EL (cell line): Measurements from ENCODE around the gene TMIGD2.
A peak's percentile ranks its signal among the peaks of the same experiment; 100 is the strongest.

ENCODE experiments used
- DNase-seq: peaks from one replicate; pipeline ENCODE4 v3.0.0-alpha.2; 2016

TMIGD2 gene

GRCh38 chr19:4326215-4326836, 24.1 kb upstream of the TMIGD2 start:
- DNase-seq, result no peak

GRCh38 chr19:4324228-4324627, 22.0 kb upstream of the TMIGD2 start:
- no peak for DNase-seq

GRCh38 chr19:4323692-4324091, 21.5 kb upstream of the TMIGD2 start:
- no peak for DNase-seq

- DNase-seq, result no peak
Measured at GRCh38 chr19:4322942-4323665, 20.9 kb upstream of the TMIGD2 start.

- DNase-seq, result no peak
Measured at GRCh38 chr19:4320419-4320818, 18.2 kb upstream of the TMIGD2 start.

- no peak for DNase-seq
Measured at GRCh38 chr19:4319067-4319718, 17.0 kb upstream of the TMIGD2 start.

- DNase-seq, result no peak
Measured at GRCh38 chr19:4318460-4318859, 16.3 kb upstream of the TMIGD2 start.

GRCh38 chr19:4316956-4317355, 14.8 kb upstream of the TMIGD2 start:
- no peak for DNase-seq

GRCh38 chr19:4313847-4314490, 11.8 kb upstream of the TMIGD2 start:
- no peak for DNase-seq

- peak; percentile 14 for DNase-seq
Measured at GRCh38 chr19:4310247-4311121, 8.3 kb upstream of the TMIGD2 start.

- DNase-seq, result no peak
Measured at GRCh38 chr19:4305659-4306058, 3.5 kb upstream of the TMIGD2 start.

- DNase-seq, result no peak
Measured at GRCh38 chr19:4305257-4305612, 3.0 kb upstream of the TMIGD2 start.

GRCh38 chr19:4304538-4305256, 2.5 kb upstream of the TMIGD2 start, which contains the start of gene FSD1:
TSS of gene FSD1 (plus strand) at chr19:4304598. CDS start at chr19:4304747, 149 bp downstream.
- peak; percentile 76 for DNase-seq

GRCh38 chr19:4303819-4304537, 1.8 kb upstream of the TMIGD2 start:
- DNase-seq, result no peak

- no peak for DNase-seq
Measured at GRCh38 chr19:4301590-4302242, 473 bp downstream of the TMIGD2 start.

GRCh38 chr19:4300589-4300988, 1.6 kb downstream of the TMIGD2 start:
- no peak for DNase-seq

- DNase-seq, result no peak
Measured at GRCh38 chr19:4298810-4299550, 3.2 kb downstream of the TMIGD2 start.

- no peak for DNase-seq
Measured at GRCh38 chr19:4297901-4298809, 4.0 kb downstream of the TMIGD2 start.
